ENCODE results near the gene PKP1.
A peak's percentile ranks its signal among the peaks of the same experiment; 100 is the strongest.

The PKP1 gene

DNA sequence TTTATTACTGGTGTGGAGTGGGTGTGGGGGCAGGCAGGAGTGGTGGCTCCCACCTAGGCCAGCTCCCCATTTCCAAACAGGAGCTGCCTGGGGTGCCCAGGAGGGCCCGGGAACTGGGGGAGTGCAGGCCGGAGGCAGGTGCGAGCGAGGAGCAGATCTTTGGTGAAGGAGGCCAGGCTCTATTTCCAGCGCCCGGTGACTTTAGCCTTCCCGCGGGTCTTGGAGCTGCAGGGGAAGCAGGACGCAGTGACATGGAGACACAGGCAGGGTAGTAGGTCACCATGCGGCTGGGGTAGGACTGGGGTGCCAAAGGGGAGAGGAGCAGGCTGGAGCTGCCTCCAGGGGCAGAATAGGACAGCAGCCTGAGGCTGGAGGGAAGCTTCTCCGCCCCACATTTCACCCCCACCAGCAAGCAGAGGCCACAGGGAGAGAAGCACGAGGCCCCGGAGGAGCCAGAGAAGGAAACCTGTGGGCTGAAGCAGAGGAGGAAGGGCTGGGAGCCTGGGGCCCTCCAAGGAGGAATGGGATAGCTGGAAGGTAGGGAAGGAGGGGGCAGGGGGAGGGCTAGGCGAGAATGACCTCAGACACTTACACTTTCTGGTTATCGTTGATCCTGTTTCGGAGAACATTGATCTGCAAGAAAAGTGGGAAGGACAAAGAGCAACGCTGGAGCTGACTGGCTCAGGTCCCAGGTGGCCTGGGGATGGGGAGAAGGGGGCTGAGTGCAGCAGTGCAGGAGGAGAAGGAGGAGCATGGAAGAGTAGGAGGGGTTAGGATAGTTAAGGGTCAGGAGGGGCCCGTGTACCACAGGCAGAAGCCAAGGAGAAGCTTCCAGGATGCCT lies 75.9 kb downstream of the PKP1 start:
- Histone ChIP-seq H3K9ac (ENCODE audit: low read length) (no peak overlapping the region), H3K36me3 (ENCODE audit: control insufficient read depth, insufficient read depth, low read length) (no peaks in the 10 kb centered on the region), H2AK5ac (ENCODE audit: low read length) (no peak overlapping the region), H3K18ac (ENCODE audit: low read length) (no peak overlapping the region), H3K4me3 (ENCODE audit: low read length) (no peak overlapping the region), H3K27ac (ENCODE audit: low read depth, low read length) (no peak overlapping the region), H3K27me3 (ENCODE audit: insufficient read depth, low read length, poor library complexity) (no peaks in the 10 kb centered on the region), H2BK120ac (ENCODE audit: low read depth, low read length) (no peak overlapping the region), H4K5ac (ENCODE audit: low read length) (no peak overlapping the region), H2BK5ac (ENCODE audit: low read length) (no peak overlapping the region), H3K56ac (ENCODE audit: low read length) (no peak overlapping the region), H3K4ac (ENCODE audit: low read depth, low read length) (no peak overlapping the region), H3K79me2 (ENCODE audit: control insufficient read depth, insufficient read depth, low read length) (no peaks in the 10 kb centered on the region), H3K4me2 (ENCODE audit: low read length) (no peak overlapping the region), H3K4me1 (ENCODE audit: control insufficient read depth, low read depth, low read length) (no peaks in the 10 kb centered on the region), H3K79me1 (ENCODE audit: low read length) (no peaks in the 10 kb centered on the region), H2BK15ac (replicated peaks; ENCODE audit: low read depth) (no peak overlapping the region), H4K8ac (ENCODE audit: low read depth, low read length) (no peak overlapping the region), H3K23ac (ENCODE audit: low read length) (no peak overlapping the region)
- WGBS (ENCODE audit: extremely low coverage, insufficient coverage, low lambda C conversion rate) = no CpG with 5 or more reads among the region's 18 CpGs
- DNase-seq = peak; percentile 51

- H3K36me3 ChIP-seq (ENCODE audit: control insufficient read depth, insufficient read depth, low read length) = no peaks in the 10 kb centered on the region
- H3K18ac ChIP-seq (ENCODE audit: low read length) = no peak overlapping the region
- H3K79me1 ChIP-seq (ENCODE audit: low read length) = no peaks in the 10 kb centered on the region
- no peak overlapping the region for H3K4me3 ChIP-seq (ENCODE audit: low read length)
- H2AK5ac ChIP-seq (ENCODE audit: low read length) = no peak overlapping the region
- no peak overlapping the region for H3K56ac ChIP-seq (ENCODE audit: low read length)
- no peaks in the 10 kb centered on the region for H3K4me1 ChIP-seq (ENCODE audit: control insufficient read depth, low read depth, low read length)
- no peak overlapping the region for H3K4ac ChIP-seq (ENCODE audit: low read depth, low read length)
- H3K4me2 ChIP-seq (ENCODE audit: low read length) = no peak overlapping the region
- no peak overlapping the region for H4K8ac ChIP-seq (ENCODE audit: low read depth, low read length)
- H3K79me2 ChIP-seq (ENCODE audit: control insufficient read depth, insufficient read depth, low read length) = no peaks in the 10 kb centered on the region
- WGBS (ENCODE audit: extremely low coverage, insufficient coverage, low lambda C conversion rate) = no CpG with 5 or more reads among the region's 2 CpGs
- DNase-seq = no peak
- H3K23ac ChIP-seq (ENCODE audit: low read length) = no peak overlapping the region
- H2BK5ac ChIP-seq (ENCODE audit: low read length) = no peak overlapping the region
- H3K9ac ChIP-seq (ENCODE audit: low read length) = no peak overlapping the region
- H4K5ac ChIP-seq (ENCODE audit: low read length) = no peak overlapping the region
- H3K27ac ChIP-seq (ENCODE audit: low read depth, low read length) = no peak overlapping the region
- no peak overlapping the region for H2BK15ac ChIP-seq (replicated peaks; ENCODE audit: low read depth)
- no peaks in the 10 kb centered on the region for H3K27me3 ChIP-seq (ENCODE audit: insufficient read depth, low read length, poor library complexity)
- no peak overlapping the region for H2BK120ac ChIP-seq (ENCODE audit: low read depth, low read length)
These were observed 76.5 kb downstream of the PKP1 start for GRCh38 chr1:201359873-201360210.

GRCh38 chr1:201360486-201360885 lies 77.2 kb downstream of the PKP1 start:
- Histone ChIP-seq H3K79me2 (ENCODE audit: control insufficient read depth, insufficient read depth, low read length) (no peaks in the 10 kb centered on the region), H3K4me3 (ENCODE audit: low read length) (no peak overlapping the region), H3K4me2 (ENCODE audit: low read length) (no peak overlapping the region), H4K8ac (ENCODE audit: low read depth, low read length) (no peak overlapping the region), H3K4me1 (ENCODE audit: control insufficient read depth, low read depth, low read length) (no peaks in the 10 kb centered on the region), H3K27me3 (ENCODE audit: insufficient read depth, low read length, poor library complexity) (no peaks in the 10 kb centered on the region), H2BK120ac (ENCODE audit: low read depth, low read length) (no peak overlapping the region), H3K27ac (ENCODE audit: low read depth, low read length) (no peak overlapping the region), H2BK15ac (replicated peaks; ENCODE audit: low read depth) (no peak overlapping the region), H3K79me1 (ENCODE audit: low read length) (no peaks in the 10 kb centered on the region), H3K36me3 (ENCODE audit: control insufficient read depth, insufficient read depth, low read length) (no peaks in the 10 kb centered on the region), H3K4ac (ENCODE audit: low read depth, low read length) (no peak overlapping the region), H3K23ac (ENCODE audit: low read length) (no peak overlapping the region), H2BK5ac (ENCODE audit: low read length) (no peak overlapping the region), H4K5ac (ENCODE audit: low read length) (no peak overlapping the region), H2AK5ac (ENCODE audit: low read length) (no peak overlapping the region), H3K9ac (ENCODE audit: low read length) (no peak overlapping the region), H3K18ac (ENCODE audit: low read length) (no peak overlapping the region), H3K56ac (ENCODE audit: low read length) (no peak overlapping the region)
- WGBS (ENCODE audit: extremely low coverage, insufficient coverage, low lambda C conversion rate) = no CpG with 5 or more reads among the region's 7 CpGs
- DNase-seq = no peak

GRCh38 chr1:201360901-201361651 lies 77.8 kb downstream of the PKP1 start:
- Histone ChIP-seq H3K4me2 (ENCODE audit: low read length) (no peak overlapping the region), H3K4me1 (ENCODE audit: control insufficient read depth, low read depth, low read length) (no peaks in the 10 kb centered on the region), H3K23ac (ENCODE audit: low read length) (no peak overlapping the region), H3K9ac (ENCODE audit: low read length) (no peak overlapping the region), H3K18ac (ENCODE audit: low read length) (no peak overlapping the region), H2AK5ac (ENCODE audit: low read length) (no peak overlapping the region), H3K79me1 (ENCODE audit: low read length) (no peaks in the 10 kb centered on the region), H3K4ac (ENCODE audit: low read depth, low read length) (no peak overlapping the region), H3K27ac (ENCODE audit: low read depth, low read length) (no peak overlapping the region), H3K36me3 (ENCODE audit: control insufficient read depth, insufficient read depth, low read length) (no peaks in the 10 kb centered on the region), H3K4me3 (ENCODE audit: low read length) (no peak overlapping the region), H4K5ac (ENCODE audit: low read length) (no peak overlapping the region), H2BK15ac (replicated peaks; ENCODE audit: low read depth) (no peak overlapping the region), H2BK120ac (ENCODE audit: low read depth, low read length) (no peak overlapping the region), H3K27me3 (ENCODE audit: insufficient read depth, low read length, poor library complexity) (no peaks in the 10 kb centered on the region), H2BK5ac (ENCODE audit: low read length) (no peak overlapping the region), H4K8ac (ENCODE audit: low read depth, low read length) (no peak overlapping the region), H3K79me2 (ENCODE audit: control insufficient read depth, insufficient read depth, low read length) (no peaks in the 10 kb centered on the region), H3K56ac (ENCODE audit: low read length) (no peak overlapping the region)
- no peak for DNase-seq
- no CpG with 5 or more reads among the region's 15 CpGs for WGBS (ENCODE audit: extremely low coverage, insufficient coverage, low lambda C conversion rate)

DNA sequence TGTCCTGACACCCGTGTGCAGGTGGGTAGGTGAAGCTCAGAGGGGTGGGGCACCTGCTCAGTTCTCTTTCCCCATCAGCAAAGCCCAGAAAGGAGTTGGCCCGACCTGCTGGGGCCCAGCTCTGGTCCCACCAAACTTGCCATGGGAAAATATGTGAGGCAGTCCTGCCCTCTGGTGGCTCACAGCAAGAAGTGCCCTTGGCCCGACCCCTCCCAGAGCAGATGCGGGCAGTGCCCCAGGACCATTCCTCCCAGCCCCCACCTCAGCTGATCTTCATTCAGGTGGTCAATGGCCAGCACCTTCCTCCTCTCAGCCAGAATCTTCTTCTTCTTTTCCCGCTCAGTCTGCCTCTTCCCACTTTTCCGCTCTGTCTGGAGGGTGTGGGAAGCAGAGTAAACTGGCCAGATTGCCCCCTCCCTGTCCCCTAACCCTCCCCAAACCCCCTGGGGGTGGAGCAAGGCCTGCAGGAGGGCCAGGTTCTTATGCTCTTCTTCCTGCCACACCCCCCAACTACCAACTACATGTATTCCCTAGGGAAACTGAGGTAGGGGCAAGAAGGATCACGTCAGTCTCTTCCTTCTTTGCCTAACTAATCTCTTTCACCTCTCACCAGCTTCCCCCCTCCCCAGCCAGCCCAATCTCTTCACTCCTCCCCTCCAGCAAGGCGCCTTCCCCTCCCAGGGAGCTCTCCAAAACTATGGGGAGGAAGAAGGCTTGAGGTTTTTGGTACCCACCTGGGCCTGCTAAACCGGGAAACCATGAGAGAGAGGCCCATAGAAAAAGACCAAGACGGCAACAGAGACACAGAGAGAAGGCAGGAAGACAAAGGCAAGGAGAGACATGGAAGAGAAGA lies 78.6 kb downstream of the PKP1 start:
- no peaks in the 10 kb centered on the region for H3K79me1 ChIP-seq (ENCODE audit: low read length)

More for the DNA sequence above, 78.6 kb downstream of the PKP1 start:
- DNase-seq = peak; percentile 78
- no peaks in the 10 kb centered on the region for H3K79me2 ChIP-seq (ENCODE audit: control insufficient read depth, insufficient read depth, low read length)
- H3K27ac ChIP-seq (ENCODE audit: low read depth, low read length) = no peak overlapping the region
- no peaks in the 10 kb centered on the region for H3K36me3 ChIP-seq (ENCODE audit: control insufficient read depth, insufficient read depth, low read length)
- no peak overlapping the region for H3K56ac ChIP-seq (ENCODE audit: low read length)
- H3K23ac ChIP-seq (ENCODE audit: low read length) = no peak overlapping the region
- no peak overlapping the region for H4K5ac ChIP-seq (ENCODE audit: low read length)
- H3K9ac ChIP-seq (ENCODE audit: low read length) = no peak overlapping the region
- no peaks in the 10 kb centered on the region for H3K27me3 ChIP-seq (ENCODE audit: insufficient read depth, low read length, poor library complexity)
- no peaks in the 10 kb centered on the region for H3K4me1 ChIP-seq (ENCODE audit: control insufficient read depth, low read depth, low read length)
- no peak overlapping the region for H2BK15ac ChIP-seq (replicated peaks; ENCODE audit: low read depth)
- H4K8ac ChIP-seq (ENCODE audit: low read depth, low read length) = no peak overlapping the region
- no peak overlapping the region for H3K4me2 ChIP-seq (ENCODE audit: low read length)
- H2BK120ac ChIP-seq (ENCODE audit: low read depth, low read length) = no peak overlapping the region
- WGBS (ENCODE audit: extremely low coverage, insufficient coverage, low lambda C conversion rate) = no CpG with 5 or more reads among the region's 10 CpGs
- H2BK5ac ChIP-seq (ENCODE audit: low read length) = no peak overlapping the region
- H3K4ac ChIP-seq (ENCODE audit: low read depth, low read length) = no peak overlapping the region
- no peak overlapping the region for H3K18ac ChIP-seq (ENCODE audit: low read length)
- H3K4me3 ChIP-seq (ENCODE audit: low read length) = no peak overlapping the region
- H2AK5ac ChIP-seq (ENCODE audit: low read length) = no peak overlapping the region
